Adrenal gland (tissue), 12 donors: ENCODE results near the gene ZNF224. TPM values are rescaled to one million over a fixed set of nuclear protein-coding genes. Genes with fewer than 3 reads are reported as not detected.
"Not testable (repeated sequence)": the region's sequence is repeated elsewhere in the genome, so short reads cannot be mapped to it uniquely, and the experiment has no call there.

Experiments
- DNase-seq, 7 donors: peaks; one replicate each; pipeline ENCODE4 v3.0.0-alpha.2; 2019 to 2020
- H3K27ac ChIP-seq, 5 donors: fragments of 200-600 bp; sonication (generic) in 4 of 5; 1 replicate in 3 of 5; 2 replicates in 2 of 5; pipeline versions ENCODE4 v1.5.1 to v1.8.0; 2016 to 2020; ENCODE audit warnings: mild to moderate bottlenecking in 1 of 5
- H3K27me3 ChIP-seq: fragments of 200-600 bp; 2 replicates; pipeline ENCODE4 v1.8.0; 2021
- H3K36me3 ChIP-seq, 2 donors: fragments of 200-600 bp; replicated peaks in 1 of 2; 1 replicate in 1 of 2; 2 replicates in 1 of 2; pipeline versions ENCODE4 v1.5.1 to v1.8.0; 2018 to 2022
- H3K4me1 ChIP-seq, 2 donors: fragments of 200-600 bp; replicated peaks in 1 of 2; 1 replicate in 1 of 2; 2 replicates in 1 of 2; pipeline versions ENCODE4 v1.5.1 to v1.8.0; 2018 to 2021
- H3K4me3 ChIP-seq, 4 donors: fragments of 200-600 bp; sonication (generic) in 3 of 4; one replicate each; pipeline ENCODE4 v1.5.1; 2016 to 2018
- H3K9me3 ChIP-seq, 3 donors: fragments of 200-600 bp; sonication (generic) in 1 of 3; replicated peaks in 1 of 3; 1 replicate in 2 of 3; 2 replicates in 1 of 3; pipeline versions ENCODE4 v1.5.1 to v1.8.0; 2016 to 2021
- POLR2A ChIP-seq, 2 donors: fragments of 450-650 bp; IDR thresholded peaks; one replicate each; pipeline ENCODE4 v1.6.1; 2017; ENCODE audit warnings: antibody characterized with exemption in 2 of 2, mild to moderate bottlenecking in 2 of 2, moderate library complexity in 1 of 2
- WGBS, 4 donors: extraction: QIAGEN DNeasy Blood & Tissue Kit in 2 of 4; methylation state at CpG; one replicate each; pipeline versions ENCODE4 v1.1.5 to v1.1.7; 2013 to 2017; 5-methylcytosine and 5-hydroxymethylcytosine counted together
- intact Hi-C, 2 donors: fragments of 100-400 bp; cut with DNase I; formaldehyde crosslinking; loops; one replicate each; pipeline versions ENCODE4 v1.14.1 to v1.15.0; 2022 to 2023
- polyA plus RNA-seq, 3 donors: library from polyadenylated mRNA; stranded (reverse); fragments of 200-250 nt in 2 of 3; fragments of 350-450 nt in 1 of 3; fragmentation: Illumina TruSeq in 1 of 3; extraction: RNeasy Lipid Tissue Mini Kit (QIAGEN cat#74804) in 1 of 3; gene quantifications; one replicate each; pipeline ENCODE4 v1.2.3, GENCODE V29; 2013 to 2014
- total RNA-seq, 9 donors: library from RNA; depleted of rRNA in 4 of 9; stranded (reverse); fragments of >200 nt in 4 of 9; fragments of 120-200 nt in 1 of 9; fragmentation: NEBNext Ultra II Directional in 1 of 9; extraction: Animal tissue kit (Norgen Biotek cat#: 25700) in 1 of 9; gene quantifications; one replicate each; pipeline versions ENCODE4 v1.1.0 to v1.2.4, GENCODE V29; 2013 to 2023
- TF ChIP-seq, protein P1 (sequence below), 6 experiments: fragments of 450-650 bp in 4 of 6; fragments of 200-600 bp in 2 of 6; sonication (generic) in 1 of 6; IDR thresholded peaks; 1 replicate in 5 of 6; 2 replicates in 1 of 6; pipeline versions ENCODE4 v1.5.1 to v1.8.0; 2016 to 2021; ENCODE audit warnings: antibody characterized with exemption in 6 of 6, mild to moderate bottlenecking in 2 of 6, moderate library complexity in 1 of 6
- donor health status: healthy with polysubstance abuse.
- donor health status: Bipolar disorder and iron deficiency.
- donor health status: DM: yes; HTN: yes; CAD: no.
- donor health status: DM: no; HTN: no; CAD: no.
- donor health status: DM: no; HTN: no; CAD: no.
- donor health status: DM: yes; HTN: yes; CAD: no.

Gene ZNF224
- total and polyA plus RNA-seq, 12 donors = 14.5 to 44.6 (median 30.1) TPM

DNA sequence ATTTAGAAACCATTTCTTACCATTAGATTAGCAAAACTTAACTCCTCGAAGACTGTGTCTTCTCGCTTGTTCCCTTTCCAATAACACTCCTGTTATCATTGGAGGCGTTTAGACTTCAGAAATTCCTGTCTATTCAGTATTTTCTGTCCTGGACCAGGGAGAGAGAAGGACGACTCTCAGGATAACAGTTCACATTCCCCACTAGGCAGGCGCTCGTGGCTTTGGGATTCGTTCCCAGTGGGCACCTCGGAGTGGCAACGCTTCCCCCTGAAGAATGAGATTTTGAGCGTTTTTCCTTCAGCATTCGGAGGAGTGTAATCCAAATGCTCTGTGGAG lies 18.6 kb downstream of the ZNF224 start:
- no peaks in the 10 kb centered on the region for H3K27me3 ChIP-seq

DNA sequence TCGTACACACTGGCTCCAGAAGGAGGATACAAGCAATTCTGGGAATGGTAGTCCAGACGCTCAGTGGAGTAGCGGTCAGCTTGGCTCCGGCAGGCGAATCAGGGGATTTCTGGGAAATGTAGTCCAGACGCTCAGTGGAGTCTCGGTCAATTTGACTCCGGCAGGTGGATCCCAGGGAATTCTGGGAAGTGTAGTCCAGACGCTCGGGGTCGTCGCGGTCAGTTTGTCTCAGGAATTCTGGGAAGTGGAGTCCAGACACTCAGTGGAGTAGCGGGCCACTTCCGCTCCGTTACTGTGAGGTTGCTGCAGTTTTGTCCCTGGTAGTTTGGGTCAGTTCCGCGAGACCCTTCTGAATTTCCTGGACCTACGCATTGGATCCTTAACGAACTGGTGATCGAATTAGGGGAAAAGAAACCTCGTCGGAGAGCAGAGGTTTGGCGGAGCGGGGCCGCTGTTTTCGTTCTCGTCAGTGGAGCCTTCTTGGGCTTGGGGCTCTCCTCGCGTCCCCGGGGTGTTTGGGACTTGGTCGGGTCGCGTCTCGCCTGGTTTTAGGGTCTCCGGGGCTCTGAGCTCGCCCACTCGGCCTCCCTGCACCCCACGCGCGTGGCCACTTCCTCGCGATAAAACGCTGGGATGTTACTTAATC lies 19.1 kb downstream of the ZNF224 start, which contains the start of gene ZNF225:
Gene ZNF225 (plus strand): TSS at position 262 of the 646 bp plus-strand sequence. CDS start 2,429 bp downstream, outside the sequence.
- TF ChIP-seq, protein P1, sequence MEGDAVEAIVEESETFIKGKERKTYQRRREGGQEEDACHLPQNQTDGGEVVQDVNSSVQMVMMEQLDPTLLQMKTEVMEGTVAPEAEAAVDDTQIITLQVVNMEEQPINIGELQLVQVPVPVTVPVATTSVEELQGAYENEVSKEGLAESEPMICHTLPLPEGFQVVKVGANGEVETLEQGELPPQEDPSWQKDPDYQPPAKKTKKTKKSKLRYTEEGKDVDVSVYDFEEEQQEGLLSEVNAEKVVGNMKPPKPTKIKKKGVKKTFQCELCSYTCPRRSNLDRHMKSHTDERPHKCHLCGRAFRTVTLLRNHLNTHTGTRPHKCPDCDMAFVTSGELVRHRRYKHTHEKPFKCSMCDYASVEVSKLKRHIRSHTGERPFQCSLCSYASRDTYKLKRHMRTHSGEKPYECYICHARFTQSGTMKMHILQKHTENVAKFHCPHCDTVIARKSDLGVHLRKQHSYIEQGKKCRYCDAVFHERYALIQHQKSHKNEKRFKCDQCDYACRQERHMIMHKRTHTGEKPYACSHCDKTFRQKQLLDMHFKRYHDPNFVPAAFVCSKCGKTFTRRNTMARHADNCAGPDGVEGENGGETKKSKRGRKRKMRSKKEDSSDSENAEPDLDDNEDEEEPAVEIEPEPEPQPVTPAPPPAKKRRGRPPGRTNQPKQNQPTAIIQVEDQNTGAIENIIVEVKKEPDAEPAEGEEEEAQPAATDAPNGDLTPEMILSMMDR (IDR thresholded peaks at IDR 0.05) = peak in 2 of 6 experiments; percentile 24 to 29
- TF ChIP-seq POLR2A (IDR thresholded peaks at IDR 0.05) = peak; percentile 17 to 83
- H3K27ac ChIP-seq = peak within 1 kb of the TSS in 4 of 5 donors; percentile 33 to 82 (median 77)
- intact Hi-C loops = no loop called here
- 0 to 1% (median 1%) methylated on average over 24 to 44 of the region's 44 CpGs for WGBS, 4 donors
- DNase-seq = peak; percentile 95 to 99 (median 97)
- H3K4me1 ChIP-seq = peaks cover 8 to 24% of the 10 kb centered on the region in 2 donors
- peaks cover 0 to 23% (median 0%) of the 10 kb centered on the region in 3 donors for H3K9me3 ChIP-seq
- peaks cover 0 to 6% of the 10 kb centered on the region in 2 donors for H3K36me3 ChIP-seq
- H3K4me3 ChIP-seq = peak within 1 kb of the TSS; percentile 0 to 90 (median 75)
- no peaks in the 10 kb centered on the region for H3K27me3 ChIP-seq

More for the DNA sequence above, 18.6 kb downstream of the ZNF224 start:
- intact Hi-C loops = no loop called here
- Histone ChIP-seq H3K36me3 (peaks cover 0 to 1% of the 10 kb centered on the region in 2 donors), H3K4me3 (peak overlapping the region in 2 of 4 donors; percentile 65), H3K4me1 (peaks cover 8 to 24% of the 10 kb centered on the region in 2 donors), H3K27ac (peak overlapping the region in 3 of 5 donors; percentile 53 to 78 (median 75)), H3K9me3 (peaks cover 0 to 28% (median 0%) of the 10 kb centered on the region in 3 donors)
- DNase-seq = no peak
- peak in 1 of 2 donors; percentile 5 for TF ChIP-seq POLR2A (IDR thresholded peaks at IDR 0.05)
- TF ChIP-seq, protein P1 (IDR thresholded peaks at IDR 0.05) = peak in 1 of 6 experiments; percentile 7
- 0 to 1% (median 0%) methylated on average over 11 of the region's 11 CpGs for WGBS, 4 donors

DNA sequence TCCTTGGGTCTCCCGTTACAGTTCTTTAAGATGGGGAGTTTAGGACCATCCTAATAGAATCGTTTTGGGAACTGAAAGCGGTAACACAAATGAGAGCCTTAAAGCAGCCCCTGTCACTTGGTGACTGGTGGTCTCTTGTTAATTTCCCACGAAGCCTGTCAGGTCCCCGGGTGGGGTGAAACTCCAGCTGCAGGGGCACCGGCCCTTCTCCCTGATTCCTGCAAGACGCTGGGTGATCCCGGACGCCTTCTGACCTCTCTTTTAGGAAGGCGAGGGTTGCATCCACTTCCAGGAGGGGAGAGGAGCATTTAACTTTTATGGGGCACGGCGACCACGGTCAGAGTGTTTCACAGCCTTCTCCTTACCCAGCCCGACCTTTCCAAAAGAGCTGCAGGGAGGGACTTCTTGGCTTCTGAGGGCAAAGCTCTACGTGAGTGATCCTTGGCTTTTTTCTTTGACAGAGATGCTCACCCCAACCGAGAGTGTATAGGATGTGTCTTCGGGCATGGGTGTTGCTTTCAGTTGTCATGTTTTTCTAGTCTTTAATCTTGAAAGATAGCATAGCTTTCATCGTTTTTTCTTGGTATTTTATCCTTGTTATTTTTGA lies 19.7 kb downstream of the ZNF224 start:
- intact Hi-C loops = no loop called here
- Histone ChIP-seq H3K36me3 (peaks cover 0 to 13% of the 10 kb centered on the region in 2 donors), H3K27me3 (no peaks in the 10 kb centered on the region), H3K27ac (peak overlapping the region in 4 of 5 donors; percentile 33 to 82 (median 77)), H3K4me3 (peak overlapping the region; percentile 0 to 90 (median 75)), H3K9me3 (peaks cover 0 to 16% (median 0%) of the 10 kb centered on the region in 3 donors), H3K4me1 (peaks cover 8 to 24% of the 10 kb centered on the region in 2 donors)
- DNase-seq = peak in 5 of 7 donors; percentile 6 to 30 (median 17)
- no peak for TF ChIP-seq POLR2A (IDR thresholded peaks at IDR 0.05)
- TF ChIP-seq, protein P1 (IDR thresholded peaks at IDR 0.05) = no peak
- WGBS, 4 donors = 2 to 5% (median 3%) methylated on average over 12 to 18 of the region's 18 CpGs

DNA sequence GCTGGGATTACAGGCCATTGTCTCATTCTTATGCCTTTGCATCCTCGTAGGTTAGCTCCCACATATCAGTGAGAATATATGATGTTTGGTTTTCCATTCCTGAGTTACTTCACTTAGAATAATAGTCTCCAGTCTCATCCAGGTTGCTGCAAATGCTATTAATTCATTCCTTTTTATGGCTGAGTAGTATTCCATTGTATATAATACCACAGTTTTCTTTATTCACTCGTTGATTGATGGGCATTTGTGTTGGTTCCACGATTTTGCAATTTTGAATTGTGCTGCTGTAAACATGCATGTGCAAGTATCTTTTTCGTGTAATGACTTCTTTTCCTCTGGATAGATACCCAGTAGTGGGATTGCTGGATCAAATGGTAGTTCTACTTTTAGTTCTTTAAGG lies 27.0 kb downstream of the ZNF224 start:
- H3K4me3 ChIP-seq, H3K4me1 ChIP-seq, intact Hi-C loops, H3K27ac ChIP-seq, DNase-seq, H3K9me3 ChIP-seq, H3K27me3 ChIP-seq: not testable (repeated sequence)
- peaks cover 0 to 26% of the 10 kb centered on the region in 2 donors for H3K36me3 ChIP-seq
- 93 to 97% (median 94%) methylated on average over 4 of the region's 4 CpGs for WGBS, 4 donors
